Endothelial cell of umbilical vein (primary cell): ENCODE data around the gene PGP. TPM values are rescaled to one million over a fixed set of nuclear protein-coding genes. Genes with fewer than 3 reads are reported as not detected.

Source experiments
- BruUV-seq: library from RNA; stranded (reverse); fragments of 400-500 nt; replicated peaks from 2 replicates; lab custom pipeline; 2021; lab: Mats Ljungman, UMichigan
- CTCF ChIA-PET: fragments of 300-600, 350-600 bp; sonication (Branson Sonifier 250); formaldehyde crosslinking; loops from one replicate; lab custom pipeline; 2021; ENCODE audit warnings: antibody characterized with exemption, inconsistent platforms; lab: Charles Lee
- POLR2A ChIA-PET: fragments of 300-600, 350-600 bp; sonication (Branson Sonifier 250); formaldehyde crosslinking; loops from one replicate; lab custom pipeline; 2021; ENCODE audit warnings: antibody characterized with exemption, inconsistent platforms; lab: Charles Lee
- DNase-seq: peaks from one replicate; pipeline ENCODE4 v3.0.0-alpha.2; 2011; ENCODE audit warnings: low read depth, low spot score
- FAIRE-seq: peaks from 2 replicates; lab custom pipeline; 2011; peaks lifted over from hg19 to GRCh38; lab: Jason Lieb, UNC
- H2AFZ ChIP-seq: 2 replicates; pipeline ENCODE4 v1.6.0; 2012; ENCODE audit warnings: low read depth, low read length, control low read depth, inconsistent platforms
- H3K27ac ChIP-seq: 2 replicates; pipeline ENCODE4 v1.5.1; 2011; ENCODE audit warnings: low read depth, mild to moderate bottlenecking, control low read depth, low read length, moderate library complexity; ENCODE audit not compliant: insufficient read depth
- H3K27me3 ChIP-seq, 2 experiments: 2 replicates each; pipeline versions ENCODE4 v1.6.0 to v1.6.1; 2011; ENCODE audit warnings: low read length in 2 of 2, mixed read lengths in 1 of 2; ENCODE audit not compliant: control insufficient read depth in 2 of 2, insufficient read depth in 2 of 2
- H3K36me3 ChIP-seq, 2 experiments: 2 replicates in 1 of 2; 3 replicates in 1 of 2; pipeline ENCODE4 v1.5.1; 2011; ENCODE audit warnings: low read length in 2 of 2, mild to moderate bottlenecking in 1 of 2, moderate library complexity in 1 of 2; ENCODE audit not compliant: control insufficient read depth in 2 of 2, insufficient read depth in 2 of 2; ENCODE audit errors: extremely low read depth in 1 of 2
- H3K4me1 ChIP-seq: 3 replicates; pipeline ENCODE4 v1.5.1; 2011; ENCODE audit warnings: mild to moderate bottlenecking, low read length; ENCODE audit not compliant: control insufficient read depth, insufficient read depth; ENCODE audit errors: extremely low read depth
- H3K4me2 ChIP-seq: 2 replicates; pipeline ENCODE4 v1.6.1; 2011; ENCODE audit warnings: low read length, control low read depth, mixed read lengths; ENCODE audit not compliant: insufficient read depth
- H3K4me3 ChIP-seq, 3 experiments: fragments of 200-600 bp in 1 of 3; sonication (generic), shearing (Covaris generic) in 1 of 3; replicated peaks in 1 of 3; 2 replicates each; pipeline ENCODE4 v1.5.1; 2011 to 2016; ENCODE audit warnings: control low read depth in 3 of 3, low read length in 3 of 3, mild to moderate bottlenecking in 2 of 3, inconsistent platforms in 1 of 3, low read depth in 1 of 3, moderate library complexity in 1 of 3; ENCODE audit not compliant: insufficient read depth in 1 of 3
- H3K79me2 ChIP-seq: 2 replicates; pipeline ENCODE4 v1.6.0; 2012; ENCODE audit warnings: low read length, inconsistent platforms; ENCODE audit not compliant: control insufficient read depth, insufficient read depth
- H3K9ac ChIP-seq: replicated peaks from 2 replicates; pipeline ENCODE3; 2011; ENCODE audit warnings: low read length, control low read depth; ENCODE audit not compliant: insufficient read depth; ENCODE audit errors: extremely low read depth
- H3K9me1 ChIP-seq: replicated peaks from 3 replicates; pipeline ENCODE4 v1.6.0; 2011; ENCODE audit warnings: mild to moderate bottlenecking, low read length; ENCODE audit not compliant: control insufficient read depth, insufficient read depth; ENCODE audit errors: extremely low read depth
- H3K9me3 ChIP-seq: replicated peaks from 2 replicates; pipeline ENCODE4 v1.5.1; 2012; ENCODE audit warnings: low read length, inconsistent platforms; ENCODE audit not compliant: control insufficient read depth, insufficient read depth
- H4K20me1 ChIP-seq: replicated peaks from 2 replicates; pipeline ENCODE3; 2011; ENCODE audit warnings: mild to moderate bottlenecking, low read length; ENCODE audit not compliant: control insufficient read depth, insufficient read depth; ENCODE audit errors: extremely low read depth
- FOS ChIP-seq: IDR thresholded peaks from 2 replicates; pipeline ENCODE4 v1.6.1; 2011; ENCODE audit warnings: mild to moderate bottlenecking, low read length, moderate library complexity, borderline replicate concordance; ENCODE audit not compliant: insufficient read depth
- JUN ChIP-seq: IDR thresholded peaks from 2 replicates; pipeline ENCODE4 v1.6.1; 2011; ENCODE audit warnings: borderline replicate concordance, low read depth; ENCODE audit not compliant: insufficient read length, insufficient read depth
- MYC ChIP-seq: IDR thresholded peaks from one replicate; pipeline ENCODE4 v1.6.1; 2011; ENCODE audit warnings: mild to moderate bottlenecking, low read depth, low read length
- POLR2A ChIP-seq: IDR thresholded peaks from 2 replicates; pipeline ENCODE4 v1.6.1; 2012; ENCODE audit warnings: low read depth, mild to moderate bottlenecking, control low read depth, low read length
- POLR2AphosphoS5 ChIP-seq: IDR thresholded peaks from 2 replicates; pipeline ENCODE4 v1.6.1; 2012; ENCODE audit warnings: low read depth, mild to moderate bottlenecking, control low read depth, low read length, moderate library complexity; ENCODE audit not compliant: insufficient read depth
- dilution Hi-C: fragments of 300-500 bp; cut with MboI; formaldehyde crosslinking; loops from one replicate; pipeline ENCODE4 v1.15.0; 2019; ENCODE audit warnings: low sequenced_read_pairs; ENCODE audit not compliant: extremely low pct_ligation_motif_present
- intact Hi-C: fragments of 100-400 bp; cut with micrococcal nuclease; formaldehyde crosslinking; loops from one replicate; pipeline ENCODE4 v1.10.0; 2022
- polyA plus RNA-seq, 4 experiments: library from polyadenylated mRNA; depleted of rRNA in 3 of 4; stranded (reverse) in 3 of 4; unstranded in 1 of 4; fragments of >200 nt; gene quantifications; 2 replicates each; pipeline versions ENCODE4 v1.2.1 to v1.2.3, GENCODE V29; 2011 to 2012; ENCODE audit warnings: missing spikeins in 1 of 4
- total RNA-seq: library from RNA; stranded (reverse); gene quantifications from 2 replicates; pipeline ENCODE4 v1.2.3, GENCODE V29; 2021
- TF ChIP-seq, protein P1 (sequence below), 2 donors: IDR thresholded peaks; 1 replicate in 1 of 2; 2 replicates in 1 of 2; pipeline ENCODE4 v1.5.1; 2011; ENCODE audit warnings: low read length in 2 of 2, mild to moderate bottlenecking in 2 of 2, moderate library complexity in 2 of 2, control low read depth in 1 of 2, inconsistent platforms in 1 of 2, low read depth in 1 of 2; ENCODE audit not compliant: insufficient read depth in 1 of 2; ENCODE audit errors: extremely low read depth in 1 of 2

PGP gene
- total and polyA plus RNA-seq, 2 donors (not counting 3 experiments of a cell fraction or from before 2014, with no cell fraction given): 28.5 to 29.6 TPM

DNA sequence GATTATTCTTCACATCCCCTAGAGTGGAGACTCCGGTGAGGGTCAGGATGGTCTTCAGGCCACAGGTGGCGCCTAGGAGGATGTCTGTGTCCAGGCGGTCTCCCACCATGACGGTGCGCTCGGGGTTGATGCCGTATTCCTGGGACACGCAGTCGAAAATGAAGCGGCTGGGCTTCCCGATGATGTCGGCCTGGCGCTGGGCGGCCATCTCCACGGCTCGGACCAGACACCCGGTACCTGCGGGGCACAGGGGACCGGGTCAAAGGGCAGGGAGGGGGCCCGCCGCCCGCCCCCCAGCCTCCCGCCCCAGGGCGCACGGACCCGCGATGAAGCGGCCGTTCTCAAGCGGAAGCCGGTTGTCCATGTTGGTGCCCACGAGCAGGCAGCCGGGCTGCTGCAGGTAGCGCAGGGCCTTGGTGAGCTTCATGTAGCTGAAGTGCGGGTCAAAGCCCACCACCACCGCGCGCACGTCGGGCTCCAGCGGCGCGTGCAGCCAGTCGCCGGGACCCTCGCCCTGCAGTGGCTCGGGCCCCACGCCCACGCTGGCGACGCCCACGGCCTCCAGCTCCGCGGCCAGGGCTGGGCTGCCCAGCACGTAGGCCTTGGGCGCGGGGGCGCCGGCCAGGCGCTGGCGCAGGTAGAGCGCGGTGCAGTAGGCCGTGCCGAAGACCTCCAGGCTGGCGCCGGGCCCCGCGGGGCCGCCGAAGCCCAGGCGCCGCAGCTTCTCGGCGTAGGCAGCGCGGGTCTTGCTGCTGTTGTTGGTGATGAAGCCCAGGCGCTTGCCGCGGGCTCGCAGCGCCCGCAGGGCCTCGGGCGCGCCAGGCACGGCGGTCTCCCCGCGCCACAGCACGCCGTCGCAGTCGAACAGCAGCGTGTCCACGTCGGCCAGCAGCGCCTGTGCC lies 572 bp downstream of the PGP start:
- FAIRE-seq: no peak
- Histone ChIP-seq H3K4me3 (peak overlapping the region; percentile 74 to 75 (median 74)), H3K4me1 (peaks cover 15% of the 10 kb centered on the region), H3K9me3 (no peaks in the 10 kb centered on the region), H3K79me2 (peaks cover 25% of the 10 kb centered on the region), H3K27ac (peak overlapping the region; percentile 50), H2AFZ (peak overlapping the region; percentile 62), H3K9me1 (no peaks in the 10 kb centered on the region), H3K9ac (peak overlapping the region; percentile 74), H4K20me1 (no peaks in the 10 kb centered on the region), H3K27me3 (no peaks in the 10 kb centered on the region), H3K4me2 (peak overlapping the region; percentile 86), H3K36me3 (peaks cover 0 to 8% of the 10 kb centered on the region in 2 experiments)
- POLR2A ChIA-PET: interaction anchor here (2.2 kb wide), 1 partner anchor 59 kb away, joined by 15 read pairs; the partner anchor contains the start of gene TRAF7
- intact Hi-C loops: loop anchor here (2.0 kb wide), 1 partner anchor 59 kb away; the partner anchor contains the start of gene TRAF7
- dilution Hi-C loops: no loop called here
- BruUV-seq: TSS peak; percentile 56
- TF ChIP-seq POLR2A (peak; percentile 11), FOS (no peak), MYC (no peak), POLR2AphosphoS5 (no peak), JUN (no peak)
- TF ChIP-seq, protein P1, sequence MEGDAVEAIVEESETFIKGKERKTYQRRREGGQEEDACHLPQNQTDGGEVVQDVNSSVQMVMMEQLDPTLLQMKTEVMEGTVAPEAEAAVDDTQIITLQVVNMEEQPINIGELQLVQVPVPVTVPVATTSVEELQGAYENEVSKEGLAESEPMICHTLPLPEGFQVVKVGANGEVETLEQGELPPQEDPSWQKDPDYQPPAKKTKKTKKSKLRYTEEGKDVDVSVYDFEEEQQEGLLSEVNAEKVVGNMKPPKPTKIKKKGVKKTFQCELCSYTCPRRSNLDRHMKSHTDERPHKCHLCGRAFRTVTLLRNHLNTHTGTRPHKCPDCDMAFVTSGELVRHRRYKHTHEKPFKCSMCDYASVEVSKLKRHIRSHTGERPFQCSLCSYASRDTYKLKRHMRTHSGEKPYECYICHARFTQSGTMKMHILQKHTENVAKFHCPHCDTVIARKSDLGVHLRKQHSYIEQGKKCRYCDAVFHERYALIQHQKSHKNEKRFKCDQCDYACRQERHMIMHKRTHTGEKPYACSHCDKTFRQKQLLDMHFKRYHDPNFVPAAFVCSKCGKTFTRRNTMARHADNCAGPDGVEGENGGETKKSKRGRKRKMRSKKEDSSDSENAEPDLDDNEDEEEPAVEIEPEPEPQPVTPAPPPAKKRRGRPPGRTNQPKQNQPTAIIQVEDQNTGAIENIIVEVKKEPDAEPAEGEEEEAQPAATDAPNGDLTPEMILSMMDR (IDR thresholded peaks at IDR 0.05; ENCODE audit: extremely low read depth in 1 of 2, insufficient read depth in 1 of 2, low read depth in 1 of 2, low read length in 2 of 2): no peak
- DNase-seq: peak; percentile 34
- CTCF ChIA-PET: interaction anchor here (1.0 to 1.3 kb wide), 4 partner anchors 9 to 74 kb away, joined by 3 to 7 read pairs (median 4); partner anchors contain the start of genes ECI1 and MLST8
